ENCODE results near the gene PPP2CA.
"Not testable (repeated sequence)": the region's sequence is repeated elsewhere in the genome, so short reads cannot be mapped to it uniquely, and the experiment has no call there.

The PPP2CA gene

DNA sequence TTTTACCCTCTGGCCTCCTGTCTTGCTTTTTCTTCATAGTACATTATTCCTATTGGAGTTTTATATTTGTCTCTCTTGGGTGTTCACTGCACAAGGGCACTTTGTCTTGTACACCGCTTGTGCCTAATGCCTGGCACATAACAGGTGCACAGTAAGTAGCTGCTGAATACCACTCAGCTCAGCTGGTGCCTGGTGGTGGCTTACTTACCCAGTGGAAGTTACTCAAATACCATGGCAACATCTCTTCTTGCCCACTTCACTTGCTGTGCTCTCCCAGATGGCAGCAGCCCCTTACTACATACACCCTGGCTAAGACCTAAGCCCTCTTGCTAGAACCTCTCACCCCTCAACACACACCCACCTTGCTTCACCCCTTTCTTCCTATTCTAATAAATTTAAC, 37.8 kb downstream of the PPP2CA start:
- no peak for DNase-seq

DNA sequence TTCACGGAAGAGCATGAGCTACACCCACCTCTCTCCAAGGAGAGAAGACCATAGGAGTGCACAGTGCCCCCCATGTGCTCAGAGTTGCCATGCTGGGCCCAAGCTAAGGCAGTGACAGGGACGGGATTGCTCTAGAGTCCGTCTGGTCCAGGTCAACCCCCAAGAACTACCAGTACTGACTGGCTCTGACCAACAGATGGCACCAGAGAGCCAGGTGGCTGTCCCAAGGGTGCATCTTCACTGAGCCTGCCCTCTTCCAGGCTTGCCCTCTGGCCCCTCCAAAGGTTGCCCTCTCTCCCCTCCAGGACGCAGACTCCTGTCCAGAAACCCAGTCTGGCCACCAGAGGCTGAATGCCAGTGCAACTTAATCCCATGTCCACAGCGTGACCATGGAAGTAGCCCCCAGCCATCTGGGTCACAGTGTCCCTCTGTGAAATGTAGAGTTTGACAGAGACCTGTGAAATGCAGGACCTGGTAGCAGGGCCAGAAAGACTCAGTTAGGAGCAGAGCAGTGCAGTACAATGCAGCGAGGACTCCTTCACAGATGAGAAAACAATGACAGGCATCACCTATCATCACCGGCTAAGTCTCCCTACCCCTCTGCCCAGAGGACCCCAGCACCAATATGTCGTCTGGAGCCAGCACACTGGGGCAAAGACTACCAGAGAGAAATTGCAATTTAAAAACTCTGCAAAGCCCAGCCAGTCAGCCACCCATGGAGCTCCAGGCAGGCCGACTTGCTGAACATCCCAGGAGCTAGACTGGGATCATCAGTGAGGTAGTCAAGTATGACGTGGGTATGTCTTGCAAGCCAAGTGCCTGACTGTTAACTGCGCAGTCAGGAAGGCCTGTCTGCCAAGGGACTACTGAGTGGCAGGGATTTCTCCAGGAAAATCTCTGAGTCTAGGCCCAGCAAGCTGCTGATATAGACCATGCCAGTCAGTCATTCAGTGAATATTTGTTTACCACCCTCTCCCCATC, 41.4 kb downstream of the PPP2CA start:
- DNase-seq, result peak; percentile 86

DNA sequence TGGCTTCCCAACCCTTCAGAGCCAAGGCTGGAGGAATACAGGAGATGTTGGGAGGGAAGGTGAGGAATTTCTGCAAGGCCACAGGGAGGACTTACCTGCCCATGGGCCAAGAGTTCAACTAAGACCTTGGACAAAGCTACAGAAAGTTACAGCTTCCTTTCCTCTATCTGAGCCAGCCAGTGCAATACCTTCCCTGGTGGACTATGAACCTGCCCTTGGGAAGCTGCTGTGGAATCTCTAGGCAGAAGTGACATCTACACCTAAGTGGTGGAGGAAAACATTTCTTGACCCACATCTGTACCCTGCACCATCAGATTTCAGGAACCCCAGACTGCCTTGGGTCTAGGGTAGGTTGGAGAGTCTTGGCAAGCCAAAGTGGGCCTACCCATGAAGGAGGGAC, 42.4 kb downstream of the PPP2CA start:
- DNase-seq, result no peak

DNA sequence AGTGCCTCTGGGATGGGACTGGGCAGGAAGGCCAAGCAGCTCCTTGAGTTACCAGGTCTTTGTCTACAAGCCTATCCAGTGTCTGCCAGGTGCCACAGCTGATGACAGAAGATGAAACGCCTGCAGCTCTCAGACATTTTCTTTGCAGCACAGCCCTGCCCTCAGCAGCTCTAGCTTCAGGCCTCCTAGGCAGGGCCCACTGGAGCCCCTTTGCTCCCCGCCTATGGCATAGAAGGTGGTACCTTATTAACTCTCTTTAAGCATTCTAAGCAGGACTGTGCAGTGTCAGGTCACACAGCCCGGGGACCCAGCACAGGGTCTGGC, 47.8 kb downstream of the PPP2CA start:
- DNase-seq, result no peak

DNA sequence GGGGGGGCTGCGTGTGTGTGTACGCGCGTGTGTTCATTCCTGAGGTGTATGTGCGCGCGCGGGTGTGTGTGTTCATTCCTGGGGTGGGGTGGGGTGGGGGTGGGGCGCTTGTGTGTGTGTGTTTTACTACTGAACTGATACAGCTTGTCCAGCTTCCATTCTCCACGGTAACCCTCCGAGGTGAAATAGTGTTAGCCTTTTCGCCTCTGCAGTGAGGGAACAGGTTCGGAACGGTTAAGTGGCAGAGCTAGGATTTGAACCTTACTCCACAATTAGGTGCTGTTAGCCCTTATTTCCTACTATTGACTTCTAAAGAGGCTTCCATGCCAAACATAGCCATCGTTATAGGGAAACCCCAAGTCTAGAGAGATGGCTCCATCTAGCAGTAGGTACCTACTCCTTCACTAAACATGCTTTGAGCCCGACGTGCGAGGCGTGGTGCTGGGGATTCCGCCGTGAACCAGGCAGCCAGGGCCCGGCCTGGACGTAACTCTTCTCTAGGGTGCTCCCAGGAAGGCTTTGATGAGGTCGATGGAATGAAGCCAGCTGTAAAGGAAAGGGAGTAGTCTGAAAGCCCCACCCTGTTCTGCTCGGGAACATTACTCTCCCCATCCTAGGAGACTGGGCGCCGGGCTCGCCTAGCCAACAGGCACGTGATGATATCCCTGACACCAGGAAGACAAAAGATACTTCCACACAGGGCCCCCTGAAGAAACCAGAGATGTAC, 48.3 kb downstream of the PPP2CA start:
- DNase-seq, result no peak

DNA sequence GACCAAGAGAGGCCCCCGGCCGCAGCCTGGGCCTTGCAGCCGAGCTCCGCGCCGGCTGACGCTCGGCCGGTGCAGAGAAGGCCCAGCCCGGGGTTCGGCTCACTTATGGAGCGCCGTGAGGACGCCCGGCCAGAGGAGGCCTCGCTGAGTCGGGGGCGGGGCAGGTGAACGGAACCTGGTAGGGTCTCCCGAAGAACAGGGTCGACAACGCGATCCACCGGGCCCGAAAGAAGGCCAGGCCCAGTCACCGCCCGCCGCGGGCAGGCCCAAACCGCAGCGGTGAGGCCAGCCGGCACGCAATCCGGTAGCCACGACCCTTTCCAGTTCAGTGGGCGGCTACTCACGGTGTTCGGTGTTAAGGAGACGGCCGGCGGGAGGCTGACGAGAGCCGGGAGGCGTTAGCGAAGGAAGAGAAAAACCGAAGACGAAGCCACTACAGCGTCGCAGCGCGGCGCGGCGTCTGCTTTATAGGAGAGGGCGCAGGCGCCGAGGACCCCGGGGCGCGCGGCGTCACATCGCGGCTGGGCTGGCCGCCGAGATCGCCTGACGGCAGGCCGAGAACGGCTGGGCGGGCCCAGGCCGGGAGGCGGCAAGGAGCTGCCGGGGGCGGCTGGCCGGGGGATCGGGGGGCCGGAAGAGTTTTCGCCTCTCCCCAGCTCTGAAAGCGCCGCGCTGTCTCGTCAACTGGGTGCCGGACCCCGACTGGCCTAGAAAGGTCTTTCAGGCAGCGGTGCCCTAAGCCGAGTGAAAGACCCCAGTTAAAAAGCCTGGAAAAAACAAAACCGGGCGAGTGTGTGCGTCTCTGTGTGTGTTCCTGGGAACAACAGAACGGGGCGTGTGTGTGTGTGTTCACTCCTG, 49.1 kb downstream of the PPP2CA start, which contains the start of gene SKP1:
TSS of gene SKP1 (minus strand) at position 440 of the 858 bp plus-strand sequence. CDS start 2,928 bp downstream, outside the sequence.
- DNase-seq, result peak; percentile 90

DNA sequence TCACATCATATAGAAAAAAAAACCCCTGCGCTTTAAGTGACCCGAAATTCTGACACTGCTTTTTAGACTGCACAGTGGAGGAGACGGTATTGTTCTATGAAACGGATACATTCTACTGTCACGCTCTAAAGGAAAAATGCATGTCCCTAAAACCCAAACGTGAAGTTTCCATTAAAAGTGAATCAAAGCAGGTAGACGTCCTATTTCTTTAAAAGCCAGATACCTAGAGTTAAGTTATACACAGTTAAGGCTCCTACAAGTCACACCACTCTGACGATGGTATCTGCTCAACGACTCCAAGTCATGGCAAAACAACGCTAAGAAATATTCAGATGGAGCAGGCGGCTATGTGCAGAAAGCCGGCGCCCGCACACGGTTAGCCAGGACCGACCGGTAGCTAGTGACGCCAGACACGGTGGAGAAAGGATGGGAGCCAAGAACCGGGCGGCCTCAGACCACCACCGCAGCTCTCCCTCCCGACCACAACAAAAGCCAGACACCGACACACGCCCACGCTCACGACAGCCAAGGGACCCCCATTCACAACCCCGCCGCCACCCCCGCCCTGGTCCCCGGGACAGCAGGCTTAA, 49.9 kb downstream of the PPP2CA start:
- peak; percentile 42 for DNase-seq

DNA sequence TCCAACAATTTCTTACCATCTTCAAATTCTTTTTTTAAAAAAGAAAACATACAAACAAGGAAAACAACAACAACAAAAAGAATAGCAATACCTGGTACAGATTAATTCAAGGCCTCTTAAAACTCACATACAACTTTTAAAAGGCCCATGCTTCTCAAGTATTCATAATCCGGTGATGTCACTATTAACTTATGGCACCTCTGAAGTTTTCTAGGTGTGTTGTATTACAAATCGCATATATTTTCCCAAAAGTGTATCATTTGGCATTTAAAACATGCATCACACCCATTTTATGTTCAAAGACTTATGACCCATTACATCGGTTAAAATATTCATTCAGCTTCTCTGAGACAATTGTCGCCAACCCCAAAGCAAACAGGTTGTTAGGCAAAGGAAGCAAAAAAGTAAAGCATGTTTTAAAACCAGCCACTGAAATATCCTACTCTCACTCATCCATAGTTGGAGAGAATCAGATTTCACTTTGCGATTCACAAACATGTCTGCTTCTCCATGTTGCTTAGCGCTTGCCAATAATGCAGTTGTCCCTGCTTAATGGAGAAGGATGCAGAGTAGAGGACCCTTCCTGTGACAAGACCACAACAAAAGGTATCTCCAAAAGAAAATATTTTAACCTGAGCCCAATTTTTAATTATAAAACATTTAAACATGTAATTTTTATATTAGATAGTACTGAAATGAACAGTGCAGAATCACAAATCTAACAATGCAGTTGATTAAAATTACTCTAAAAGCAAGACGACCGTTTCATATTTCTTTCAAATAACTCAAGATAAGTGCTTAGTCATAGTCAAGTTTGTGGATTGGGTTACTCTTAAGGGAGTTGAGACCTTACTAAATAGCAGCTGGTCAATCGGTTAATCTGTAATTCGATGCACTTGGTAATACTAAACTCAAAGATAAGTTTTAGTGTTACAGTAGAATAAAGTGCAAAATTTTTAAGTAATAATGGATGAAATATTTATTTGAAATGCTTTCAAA, 50.7 kb downstream of the PPP2CA start:
- peak; percentile 26 for DNase-seq

DNA sequence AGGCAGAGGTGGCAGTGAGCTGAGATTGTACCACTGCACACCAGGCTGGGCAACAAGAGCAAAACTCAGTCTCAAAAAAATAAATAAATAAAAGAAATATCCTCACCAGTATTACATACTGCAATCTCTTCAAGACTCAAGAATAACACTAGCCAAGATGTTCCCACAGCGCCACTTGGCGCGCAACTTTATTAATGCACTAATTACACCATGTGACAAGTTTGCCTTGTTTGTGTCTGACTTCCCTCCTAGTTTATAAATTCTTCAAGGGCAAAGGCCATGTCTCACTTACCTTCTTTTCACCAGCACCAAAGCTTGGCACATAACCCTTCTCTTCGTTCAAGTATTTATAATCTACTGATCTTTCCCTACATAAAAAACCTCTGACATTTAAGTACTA, 53.9 kb downstream of the PPP2CA start:
- DNase-seq, result no peak

DNA sequence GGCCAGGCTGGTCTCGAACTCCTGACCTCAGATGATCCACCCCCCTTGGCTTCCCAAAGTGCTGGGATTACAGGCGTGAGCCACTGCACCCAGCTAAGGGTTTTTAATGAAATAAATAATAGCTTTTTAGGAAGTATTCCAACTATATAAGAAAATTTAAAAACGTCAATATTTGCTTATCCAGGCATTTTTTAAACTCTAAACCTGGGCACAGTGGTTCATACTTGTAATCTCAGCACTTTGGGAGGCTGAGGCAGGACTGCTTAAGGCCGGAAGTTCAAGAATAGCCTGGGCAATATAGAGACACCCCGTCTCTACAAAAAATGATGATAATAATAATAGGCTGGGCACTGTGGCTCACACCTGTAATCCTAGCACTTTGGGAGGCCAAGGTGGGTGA, 63.3 kb downstream of the PPP2CA start:
- no peak for DNase-seq

DNA sequence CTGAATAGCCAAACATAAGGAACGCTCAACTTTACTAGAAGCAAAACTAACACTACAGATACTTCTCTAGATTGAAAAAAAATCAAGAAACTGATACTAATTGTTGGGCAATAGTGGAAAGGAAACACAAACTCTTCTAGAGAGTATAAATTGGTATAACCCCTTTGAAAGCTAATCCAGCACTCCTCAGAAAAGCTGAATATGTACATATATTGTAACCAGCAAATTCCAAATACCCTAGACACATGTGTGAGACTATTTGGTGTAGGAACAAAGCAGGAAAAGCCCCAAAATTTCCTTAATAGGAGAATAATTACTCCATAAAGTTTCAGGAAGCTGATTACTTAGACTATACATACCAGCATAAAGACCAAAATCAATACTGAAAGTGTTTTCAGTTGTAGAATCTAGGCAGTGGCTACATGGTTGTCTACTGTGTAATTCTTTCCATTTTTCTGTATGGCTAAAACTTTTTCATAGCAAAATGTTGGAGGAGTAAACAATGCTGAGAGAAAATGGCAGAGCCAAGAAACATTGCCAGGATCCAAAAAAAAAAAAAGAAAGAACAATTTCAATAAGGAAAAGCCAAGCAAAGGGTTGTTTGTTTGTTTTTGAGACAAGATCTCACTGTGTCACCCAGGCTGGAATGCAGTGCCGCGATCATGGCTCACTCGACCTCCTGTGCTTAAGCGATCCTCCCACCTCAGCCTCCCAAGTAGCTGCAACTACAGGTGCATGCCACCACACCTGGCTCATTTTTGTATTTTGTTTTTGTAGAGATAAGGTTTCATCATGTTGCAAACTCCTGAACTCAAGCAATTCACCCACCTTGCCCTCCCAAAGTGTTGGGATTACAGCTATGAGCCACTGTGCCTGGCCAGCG, 64.1 kb downstream of the PPP2CA start:
- no peak for DNase-seq

DNA sequence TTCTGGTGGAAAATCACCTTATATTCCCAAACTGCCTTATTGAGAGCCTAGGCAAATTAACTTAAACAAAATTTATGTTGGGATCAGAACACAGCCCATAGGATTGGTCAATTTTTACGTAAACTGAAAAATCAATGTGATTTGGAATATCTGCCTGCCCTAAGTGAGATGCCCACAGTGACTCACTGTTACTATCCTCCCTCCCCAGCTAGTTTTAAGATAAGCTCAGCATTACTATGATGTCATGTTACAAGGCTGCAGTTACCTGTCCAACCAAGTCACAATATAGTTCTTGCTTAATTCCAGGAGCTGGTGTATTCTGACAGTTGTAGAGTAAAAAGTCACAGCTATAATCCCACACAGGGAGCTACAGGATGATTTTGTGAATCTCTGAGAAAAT, 72.2 kb downstream of the PPP2CA start:
- DNase-seq, result no peak

DNA sequence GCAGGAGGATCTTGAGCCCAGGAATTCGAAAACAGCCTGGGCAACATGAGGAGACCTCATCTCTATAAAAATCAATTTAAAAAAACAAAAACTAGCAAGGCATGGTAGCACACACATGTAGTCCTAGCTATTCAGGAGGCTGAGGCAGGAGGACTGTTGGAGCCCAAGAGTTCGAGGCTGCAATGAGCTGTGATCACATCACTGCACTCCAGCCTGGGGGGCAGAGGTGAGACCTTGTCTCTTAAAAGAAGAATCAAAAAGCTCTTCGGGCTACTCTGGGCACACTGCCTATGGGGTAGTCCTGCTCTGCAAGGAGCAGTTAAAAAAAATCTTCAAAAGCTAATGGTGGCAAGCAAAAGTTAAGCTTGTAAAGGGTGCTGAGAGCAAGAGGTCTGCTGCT, 72.6 kb downstream of the PPP2CA start:
- no peak for DNase-seq

DNA sequence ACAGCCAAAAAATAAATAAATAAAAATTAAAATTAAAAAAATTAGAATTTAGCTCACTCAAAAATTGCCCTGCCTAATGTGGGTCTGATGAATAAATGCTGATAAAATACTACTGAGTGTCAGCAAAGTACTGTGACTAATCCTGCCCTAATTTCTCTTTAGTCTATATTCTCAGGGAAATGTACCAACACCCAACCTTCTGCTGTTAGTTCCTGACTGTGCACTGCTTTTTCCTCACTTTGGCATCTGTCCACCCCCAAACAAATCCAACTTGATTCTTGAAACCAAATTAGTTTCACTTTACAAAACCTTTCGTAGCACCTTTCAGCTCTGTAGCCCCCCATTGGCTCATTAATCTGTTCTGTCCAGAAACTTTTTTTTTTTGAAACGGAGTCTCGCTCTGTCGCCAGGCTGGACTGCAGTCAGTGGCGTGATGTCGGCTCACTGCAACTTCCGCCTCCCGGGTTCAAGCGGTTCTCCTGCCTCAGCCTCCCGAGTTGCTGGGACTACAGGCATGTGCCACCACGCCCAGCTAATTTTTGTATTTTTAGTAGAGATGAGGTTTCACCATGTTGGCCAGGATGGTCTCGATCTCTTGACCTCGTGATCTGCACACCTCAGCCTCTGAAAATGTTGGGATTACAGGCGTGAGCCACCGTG, 73.6 kb downstream of the PPP2CA start:
- DNase-seq, result not testable (repeated sequence)

DNA sequence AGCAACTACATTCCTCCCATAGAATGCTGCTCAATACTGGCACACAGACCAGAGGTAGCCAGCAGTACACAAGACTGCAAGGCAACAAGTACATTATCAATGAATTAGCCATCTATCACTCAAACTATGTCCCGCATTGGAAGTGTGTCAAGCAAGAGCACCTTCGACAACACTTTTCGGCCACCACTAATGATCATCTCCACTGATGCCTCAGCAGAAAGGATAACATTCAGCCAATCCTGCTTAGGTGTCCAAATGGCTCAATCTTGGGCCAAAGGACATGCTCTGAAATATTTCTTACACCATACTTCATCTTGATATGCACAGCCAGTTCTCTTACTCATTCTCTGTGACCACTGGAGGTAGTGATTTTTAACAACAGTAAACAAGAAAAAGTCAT, 74.2 kb downstream of the PPP2CA start:
- no peak for DNase-seq

DNA sequence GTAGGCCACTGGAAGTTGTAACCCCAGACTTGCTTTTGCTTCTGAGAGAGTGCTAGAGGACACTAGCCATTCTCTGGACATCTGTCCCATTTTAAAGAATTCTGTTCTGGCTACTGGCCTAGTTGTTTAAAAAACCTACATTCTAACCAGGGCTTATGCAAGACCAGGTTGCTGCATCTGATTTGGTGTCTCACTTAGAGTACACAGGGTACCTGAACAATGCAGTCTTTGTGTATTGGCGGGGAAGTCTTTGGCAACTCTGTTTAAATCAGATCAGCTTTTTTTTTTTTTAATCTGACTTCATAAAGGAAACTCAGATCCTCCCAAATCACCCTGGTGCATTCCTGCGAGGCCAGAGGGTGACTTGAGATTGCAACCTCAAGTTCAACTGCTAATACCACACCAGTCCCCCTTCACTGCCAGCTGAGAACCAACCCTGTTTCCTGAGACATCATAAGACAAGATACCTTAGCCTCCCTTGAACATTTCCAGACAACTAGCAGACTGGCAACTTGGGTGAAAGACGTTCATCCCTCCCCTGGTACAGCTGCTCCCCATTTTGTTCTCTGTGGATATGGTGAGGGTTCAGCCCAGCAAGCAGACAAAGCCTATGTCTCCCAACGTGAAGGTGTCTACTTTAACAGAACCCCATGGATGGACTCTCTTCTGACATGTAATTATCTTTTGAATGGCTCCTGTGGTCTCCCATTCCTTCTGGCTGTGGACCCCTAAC, 76.1 kb downstream of the PPP2CA start:
- no peak for DNase-seq

DNA sequence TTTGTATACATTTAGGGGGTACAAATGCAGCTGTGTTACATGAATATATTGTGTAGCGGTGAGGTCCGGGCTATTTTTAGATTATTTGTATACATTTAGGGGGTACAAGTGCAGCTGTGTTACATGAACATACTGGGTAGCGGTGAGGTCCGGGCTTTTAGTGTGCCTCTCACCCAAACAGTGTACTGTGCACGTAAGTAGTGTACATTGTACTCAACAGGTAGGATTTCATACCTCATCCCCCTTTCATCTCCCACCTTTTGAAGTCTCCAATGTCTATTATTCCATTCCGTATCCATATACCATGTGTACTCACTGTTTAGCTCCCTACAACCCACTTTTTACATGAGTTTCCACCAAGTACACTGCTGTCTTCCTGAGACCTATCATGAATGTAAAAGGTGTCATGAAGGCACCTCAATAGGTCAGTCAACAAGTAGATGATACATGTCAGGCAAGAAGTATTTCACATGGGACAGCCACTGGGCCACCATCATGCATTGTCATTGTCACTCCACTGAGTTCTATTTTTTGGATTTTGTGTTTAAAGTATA, 76.8 kb downstream of the PPP2CA start:
- DNase-seq, result no peak

DNA sequence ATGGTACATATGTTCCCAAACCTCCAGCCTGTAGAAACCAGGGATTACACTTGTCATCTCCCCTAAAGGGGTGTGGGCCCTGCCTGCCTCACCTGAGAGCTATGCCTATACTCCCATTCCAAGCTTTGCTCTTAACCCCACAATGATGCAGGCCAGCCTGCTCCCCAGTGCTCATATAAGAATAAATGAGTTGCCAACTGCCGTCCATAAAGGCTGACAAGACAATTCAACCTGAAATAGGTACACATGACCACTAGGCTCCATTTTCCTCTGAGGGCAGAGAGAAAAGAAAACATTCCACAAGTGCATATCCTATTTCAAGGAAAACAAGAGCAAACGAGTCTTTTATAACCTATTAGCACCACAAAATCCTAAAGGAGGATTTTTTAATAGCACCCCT, 77.6 kb downstream of the PPP2CA start:
- no peak for DNase-seq

Data from activated CD4-positive, alpha-beta T cell treated with anti-CD3 and anti-CD28 coated beads, Interleukin-2, Interleukin-6, amounts not matched to agents 100 ng/mL and 50 ng/mL, durations not matched to agents 16 hours and 8 hours (primary cell).